Mammary microvascular endothelial cell (primary cell): Measurements from ENCODE around the gene MEN1. TPM values are rescaled to one million over a fixed set of nuclear protein-coding genes. Genes with fewer than 3 reads are reported as not detected.

Experiments used
- total RNA-seq: library from RNA; depleted of rRNA; stranded (reverse); fragments of >200 nt; gene quantifications from 2 replicates; pipeline ENCODE4 v1.2.3, GENCODE V29; 2015

The MEN1 gene
- 19.1 and 22.2 TPM in 2 replicates for total RNA-seq

DNA sequence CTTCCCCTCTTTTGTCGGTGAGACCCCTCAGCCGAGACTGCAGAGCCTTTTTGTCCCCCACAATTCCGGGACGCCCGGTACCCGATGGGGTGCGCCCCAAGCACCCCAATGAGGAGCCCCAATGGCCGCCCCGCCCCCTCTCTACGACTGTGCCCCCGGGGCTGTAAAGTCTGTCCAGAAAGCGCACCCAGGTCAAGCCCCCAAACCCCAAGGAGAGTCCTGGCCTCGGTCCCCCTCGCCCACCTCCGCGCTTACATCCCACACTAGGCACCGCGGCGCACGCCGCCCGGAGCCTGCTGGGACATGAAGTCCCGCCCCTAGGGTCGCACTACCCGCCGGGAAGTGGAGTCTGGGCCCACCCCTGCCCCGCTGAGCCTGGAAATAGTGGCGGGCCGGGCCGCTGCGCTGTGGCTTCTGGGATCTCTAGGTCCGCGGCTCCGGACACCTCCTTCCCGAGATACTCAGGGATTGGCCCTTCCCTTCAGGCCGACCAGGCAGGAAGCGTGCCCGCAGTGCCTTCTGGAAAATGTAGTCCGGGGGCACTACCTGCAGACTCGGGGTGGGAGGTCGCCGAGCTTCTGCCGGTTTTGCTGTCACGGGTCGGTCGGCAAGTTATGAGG lies at the start of gene MEN1:
Gene MEN1 (minus strand): TSS at position 281 of the 620 bp plus-strand sequence. CDS start 442 bp downstream, outside the sequence.

DNA sequence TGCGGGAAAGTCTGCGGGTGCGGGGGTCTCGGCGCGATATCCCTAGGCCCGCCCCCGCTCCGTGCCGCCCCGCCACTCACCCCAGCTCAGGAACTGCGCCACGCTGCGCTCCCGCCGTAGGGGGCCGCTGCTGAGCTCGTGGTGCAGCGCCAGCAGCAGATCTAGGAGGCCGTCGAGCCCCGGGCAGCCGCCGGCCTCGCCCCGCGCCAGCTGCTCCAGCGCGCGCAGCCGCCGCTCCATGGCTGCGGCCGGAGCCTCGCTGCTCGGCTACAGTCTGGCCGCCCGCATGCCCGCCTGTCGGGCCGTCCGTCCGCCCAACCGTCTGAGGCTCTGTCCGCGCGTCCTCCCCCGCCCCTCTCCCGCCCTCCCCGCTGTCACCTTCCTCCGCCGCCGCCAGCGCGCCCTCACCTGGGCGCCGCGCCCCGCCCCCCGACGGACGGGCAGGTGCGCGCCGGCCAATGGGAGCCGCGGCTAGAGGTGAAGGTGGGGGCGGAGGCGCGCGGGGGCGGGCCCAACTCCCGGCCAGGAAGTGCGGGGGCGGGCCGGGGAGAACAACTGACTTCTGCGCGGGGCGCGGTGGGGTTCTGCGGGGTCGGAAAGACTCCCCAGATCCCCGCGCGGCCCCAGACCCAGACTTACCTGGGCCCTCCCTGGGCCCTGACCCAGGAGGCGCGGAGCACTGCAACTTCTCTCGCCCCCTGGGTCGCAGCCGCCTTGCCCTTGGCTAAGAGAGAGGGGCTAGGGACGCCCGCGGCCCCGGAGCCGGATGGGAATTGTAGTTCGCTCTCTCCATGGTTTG lies 34.2 kb upstream of the MEN1 start, which contains the start of gene CDC42BPG:
Gene CDC42BPG (minus strand): TSS at position 324 of the 799 bp plus-strand sequence. CDS start 84 bp downstream, at position 240.

GRCh38 chr11:64803158-64803845 lies 7.0 kb downstream of the MEN1 start, which contains the start of gene MAP4K2:
Gene MAP4K2 (minus strand): TSS chr11:64803214. CDS start chr11:64803149, 65 bp downstream.

DNA sequence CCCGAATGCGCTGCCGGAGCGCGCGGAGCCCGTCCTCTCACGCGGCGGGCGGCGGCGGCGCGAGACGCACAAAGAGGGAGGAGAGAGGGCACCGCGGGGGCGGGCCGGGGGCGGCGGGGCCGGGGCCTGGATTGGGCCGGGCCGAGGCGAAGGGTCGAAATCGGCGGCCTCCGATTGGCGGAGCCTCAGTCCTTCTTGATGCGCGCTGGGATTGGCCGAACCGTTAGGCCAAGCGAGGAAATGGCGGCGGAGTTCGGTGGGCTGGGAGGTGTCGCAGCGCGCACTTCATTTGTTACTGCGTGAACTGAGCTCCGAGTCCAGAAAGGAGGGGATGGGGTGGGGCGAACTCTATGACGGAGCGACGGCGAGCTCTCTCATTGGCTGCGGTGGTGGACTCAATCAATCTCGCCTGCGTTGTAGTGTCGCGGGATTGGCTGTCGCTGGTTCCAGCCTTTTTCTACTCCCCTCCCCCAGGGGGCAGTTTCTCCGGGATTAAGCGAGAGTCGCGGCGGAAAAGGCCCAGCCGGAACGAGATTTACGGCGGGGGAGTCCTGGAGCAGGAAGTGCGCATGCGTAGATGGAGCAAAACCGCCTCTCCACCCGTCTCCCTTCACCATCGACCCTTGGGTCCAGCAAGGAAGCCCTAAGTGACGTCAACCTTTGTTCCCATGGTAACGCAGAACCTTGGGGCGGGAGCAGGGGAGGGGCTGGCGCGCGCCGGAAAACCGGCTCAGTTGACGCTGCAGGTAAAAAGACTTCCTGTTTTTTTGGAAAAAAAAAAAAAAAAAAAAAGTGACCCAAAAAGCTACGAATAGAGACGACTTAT lies 31.7 kb downstream of the MEN1 start, which contains the start of gene SF1:
Gene SF1 (minus strand): TSS at position 70 of the 826 bp plus-strand sequence. CDS start 150 bp downstream, outside the sequence.

DNA sequence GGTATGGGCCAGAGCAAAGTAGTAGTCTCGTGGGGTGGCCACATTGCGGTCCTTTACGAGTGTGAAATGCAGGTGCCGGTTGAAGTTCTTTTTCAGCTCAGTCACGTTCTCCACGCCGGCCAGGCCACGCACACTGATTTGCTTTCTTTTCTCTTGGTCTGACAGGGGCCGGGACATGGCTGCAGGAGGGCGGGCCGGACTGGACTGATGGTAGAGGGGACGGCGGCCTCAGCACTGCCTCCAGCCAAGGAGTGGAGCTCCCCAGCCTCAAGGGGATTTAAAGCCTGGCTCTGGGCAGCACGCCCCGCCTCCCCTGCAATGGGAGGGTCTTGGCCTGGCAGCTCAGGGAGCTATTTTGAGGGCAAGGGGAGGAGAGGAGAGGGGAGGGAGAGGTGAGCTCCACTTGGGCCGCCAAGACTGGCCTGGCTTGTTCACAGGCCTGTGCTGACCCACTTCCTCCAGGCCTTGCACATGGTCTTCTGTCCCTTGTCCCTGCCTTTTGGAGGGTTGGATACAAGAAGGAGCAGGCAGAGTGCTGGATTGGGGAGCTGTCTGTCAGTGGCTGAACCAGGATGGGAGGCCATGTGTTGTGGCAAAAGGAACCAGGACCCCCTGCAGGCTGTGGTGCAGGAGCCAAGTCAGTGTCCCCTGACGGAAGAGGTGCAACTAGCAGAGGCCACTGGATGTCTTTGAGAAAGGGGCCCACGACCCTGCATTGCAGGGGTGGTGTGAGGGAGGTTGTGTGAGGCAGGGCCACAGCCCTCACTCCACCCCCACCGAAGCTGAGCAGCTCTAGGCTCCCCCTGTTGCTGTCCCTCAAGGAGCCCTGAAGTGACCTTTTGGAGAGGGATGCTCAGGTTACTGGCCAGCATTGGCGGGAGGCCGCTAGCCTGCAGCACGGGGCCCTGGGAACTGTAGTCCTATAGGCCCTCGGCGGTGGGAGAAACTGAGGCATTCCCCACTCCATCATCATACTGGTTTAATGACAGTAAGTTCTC lies 50.3 kb downstream of the MEN1 start, which contains the start of gene PYGM:
Gene PYGM (minus strand): TSS at position 253 of the 998 bp plus-strand sequence. CDS start 76 bp downstream, at position 177.

Other genes starting within 250 kb of the MEN1 start
- not detected in 2 replicates for gene SLC22A12, start 219.3 kb downstream of the MEN1 start, total RNA-seq
- gene NRXN2, start 87.4 kb downstream of the MEN1 start, total RNA-seq, result not detected in 2 replicates
- 1.6 TPM in 1 of 2 replicates, not detected in the other for gene RASGRP2, start 66.4 kb downstream of the MEN1 start, total RNA-seq
- 0.25 TPM in 1 of 2 replicates, not detected in the other for gene PYGM, start 50.6 kb downstream of the MEN1 start, total RNA-seq
- gene SF1, start 32.0 kb downstream of the MEN1 start, total RNA-seq, result 153 and 156 TPM in 2 replicates
- 32.2 and 41.7 TPM in 2 replicates for gene MAP4K2, start 7.3 kb downstream of the MEN1 start, total RNA-seq
- 0.33 and 0.49 TPM in 2 replicates for gene CDC42BPG, start 34.1 kb upstream of the MEN1 start, total RNA-seq
- 84.5 and 91.1 TPM in 2 replicates for gene EHD1, start 68.1 kb upstream of the MEN1 start, total RNA-seq
- 22.2 and 27.4 TPM in 2 replicates for gene ATG2A, start 106.7 kb upstream of the MEN1 start, total RNA-seq
- gene PPP2R5B, start 114.1 kb upstream of the MEN1 start, total RNA-seq, result 23.6 and 27.2 TPM in 2 replicates
- not detected in 2 replicates for gene GPHA2, start 125.3 kb upstream of the MEN1 start, total RNA-seq
- gene MAJIN, start 161.6 kb upstream of the MEN1 start, total RNA-seq, result not detected in 2 replicates
- 4.4 and 7.9 TPM in 2 replicates for gene BATF2, start 186.4 kb upstream of the MEN1 start, total RNA-seq
- gene ARL2, start 203.6 kb upstream of the MEN1 start, total RNA-seq, result 167 and 184 TPM in 2 replicates
- gene SNX15, start 216.9 kb upstream of the MEN1 start, total RNA-seq, result 17.1 and 17.3 TPM in 2 replicates
- gene SAC3D1, start 230.7 kb upstream of the MEN1 start, total RNA-seq, result 28.0 and 37.5 TPM in 2 replicates
- 6.2 and 18.9 TPM in 2 replicates for gene NAALADL1, start 248.0 kb upstream of the MEN1 start, total RNA-seq